ENCODE measurements around the gene CPED1.

GRCh38 chr7:120960714-120961113 lies 27.8 kb upstream of the CPED1 start:
- no peak for TF ChIP-seq EZH2 (IDR thresholded peaks at IDR 0.05)
- TF ChIP-seq, protein P1, sequence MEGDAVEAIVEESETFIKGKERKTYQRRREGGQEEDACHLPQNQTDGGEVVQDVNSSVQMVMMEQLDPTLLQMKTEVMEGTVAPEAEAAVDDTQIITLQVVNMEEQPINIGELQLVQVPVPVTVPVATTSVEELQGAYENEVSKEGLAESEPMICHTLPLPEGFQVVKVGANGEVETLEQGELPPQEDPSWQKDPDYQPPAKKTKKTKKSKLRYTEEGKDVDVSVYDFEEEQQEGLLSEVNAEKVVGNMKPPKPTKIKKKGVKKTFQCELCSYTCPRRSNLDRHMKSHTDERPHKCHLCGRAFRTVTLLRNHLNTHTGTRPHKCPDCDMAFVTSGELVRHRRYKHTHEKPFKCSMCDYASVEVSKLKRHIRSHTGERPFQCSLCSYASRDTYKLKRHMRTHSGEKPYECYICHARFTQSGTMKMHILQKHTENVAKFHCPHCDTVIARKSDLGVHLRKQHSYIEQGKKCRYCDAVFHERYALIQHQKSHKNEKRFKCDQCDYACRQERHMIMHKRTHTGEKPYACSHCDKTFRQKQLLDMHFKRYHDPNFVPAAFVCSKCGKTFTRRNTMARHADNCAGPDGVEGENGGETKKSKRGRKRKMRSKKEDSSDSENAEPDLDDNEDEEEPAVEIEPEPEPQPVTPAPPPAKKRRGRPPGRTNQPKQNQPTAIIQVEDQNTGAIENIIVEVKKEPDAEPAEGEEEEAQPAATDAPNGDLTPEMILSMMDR (IDR thresholded peaks at IDR 0.05) = no peak
- TF ChIP-seq EZH2phosphoT487 (IDR thresholded peaks at IDR 0.05) = no peak
